ENCODE data around the gene ASB18.

DNA sequence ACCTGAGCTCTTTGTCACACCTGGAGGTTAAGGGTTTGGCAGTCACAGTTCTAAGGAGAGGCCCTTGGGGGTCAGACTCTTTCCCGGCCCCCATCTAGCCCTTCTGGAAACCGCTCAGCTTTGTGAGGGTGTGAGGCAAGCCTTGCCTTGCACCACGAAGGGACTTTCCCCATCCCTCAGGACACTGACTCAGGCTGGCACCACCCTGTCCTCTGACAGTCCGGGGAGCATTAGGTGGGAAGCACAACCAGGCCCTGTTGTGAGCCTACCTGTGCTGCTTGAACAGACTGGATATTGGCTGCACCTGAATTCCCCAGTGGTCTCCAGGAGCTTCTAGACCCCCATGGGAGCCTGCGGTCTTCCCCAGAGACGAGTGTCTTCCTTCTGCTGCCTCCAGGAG lies 49.0 kb downstream of the ASB18 start:
- TF ChIP-seq POLR2A (IDR thresholded peaks at IDR 0.05; ENCODE audit: low read length) (no peak), GATA1 (IDR thresholded peaks at IDR 0.05; ENCODE audit: low read depth, low read length) (no peak)

Data from erythroblast (primary cell).